WTC11 (cell line): ENCODE measurements around the gene TMTC1. TPM values are rescaled to one million over a fixed set of nuclear protein-coding genes. Genes with fewer than 3 reads are reported as not detected.
"Not testable (repeated sequence)": the region's sequence is repeated elsewhere in the genome, so short reads cannot be mapped to it uniquely, and the experiment has no call there.

ENCODE experiments used
- ATAC-seq: fragments of 200-7000 bp; cut with Tn5 transposase; 2 replicates; pipeline ENCODE4 v1.10.0; 2021; ENCODE audit warnings: mild to moderate bottlenecking, moderate library complexity
- CTCF ChIA-PET: fragments of 300-600 bp; sonication (Branson Sonifier 250); formaldehyde crosslinking; loops from one replicate; lab custom pipeline; 2021; ENCODE audit warnings: antibody characterized with exemption; lab: Charles Lee
- POLR2A ChIA-PET: fragments of 350-600 bp; sonication (Branson Sonifier 250); formaldehyde crosslinking; loops from one replicate; lab custom pipeline; 2021; ENCODE audit warnings: antibody characterized with exemption; lab: Charles Lee
- DNase-seq: peaks from one replicate; pipeline ENCODE4 v3.0.0; 2021; ENCODE audit warnings: low spot score
- H3K27ac Mint-ChIP-seq: 2 replicates; pipeline ENCODE4 v1.8.0; 2021; ENCODE audit warnings: mixed read lengths
- H3K27me3 Mint-ChIP-seq: 2 replicates; pipeline ENCODE4 v1.8.0; 2021; ENCODE audit warnings: low read depth, mild to moderate bottlenecking, moderate library complexity, mixed read lengths
- H3K36me3 Mint-ChIP-seq: 2 replicates; pipeline ENCODE4 v1.8.0; 2021; ENCODE audit warnings: mixed read lengths
- H3K4me1 Mint-ChIP-seq: 2 replicates; pipeline ENCODE4 v1.8.0; 2022; ENCODE audit warnings: mixed read lengths
- H3K4me3 Mint-ChIP-seq: 2 replicates; pipeline ENCODE4 v1.8.0; 2021; ENCODE audit warnings: mild to moderate bottlenecking, moderate library complexity, mixed read lengths
- H3K9me3 Mint-ChIP-seq: 2 replicates; pipeline ENCODE4 v1.8.0; 2021; ENCODE audit warnings: mixed read lengths
- AR ChIP-seq: fragments of 250-450 bp; sonication (Bioruptor Pico); IDR thresholded peaks from 2 replicates; pipeline ENCODE4 v1.9.0; 2021; ENCODE audit warnings: mild to moderate bottlenecking
- ATF1 ChIP-seq: sonication (generic); formaldehyde crosslinking; IDR thresholded peaks from 2 replicates; pipeline ENCODE4 v1.8.1; 2023; ENCODE audit warnings: mild to moderate bottlenecking, moderate library complexity, missing genetic modification reagents
- ATF6 ChIP-seq: sonication (generic); formaldehyde crosslinking; IDR thresholded peaks from 2 replicates; pipeline ENCODE4 v1.8.1; 2023; ENCODE audit warnings: mild to moderate bottlenecking, missing genetic modification reagents
- CBFB ChIP-seq: sonication (generic); formaldehyde crosslinking; IDR thresholded peaks from 2 replicates; pipeline ENCODE4 v1.8.1; 2022; ENCODE audit warnings: mild to moderate bottlenecking, low read depth, missing genetic modification reagents
- CDX4 ChIP-seq: fragments of 250-450 bp; sonication (Bioruptor Pico); IDR thresholded peaks from 2 replicates; pipeline ENCODE4 v1.9.0; 2021; ENCODE audit warnings: moderate library complexity, mild to moderate bottlenecking, inconsistent platforms, borderline replicate concordance
- CTCF ChIP-seq: fragments of 200-600 bp; IDR thresholded peaks from 2 replicates; pipeline ENCODE4 v1.8.0; 2022; ENCODE audit warnings: antibody characterized with exemption
- E2F4 ChIP-seq: sonication (generic); formaldehyde crosslinking; IDR thresholded peaks from 2 replicates; pipeline ENCODE4 v1.8.1; 2022; ENCODE audit warnings: low read depth, mild to moderate bottlenecking, moderate library complexity, missing genetic modification reagents, borderline replicate concordance
- ESRRA ChIP-seq: sonication (generic); formaldehyde crosslinking; IDR thresholded peaks from 2 replicates; pipeline ENCODE4 v1.8.1; 2022; ENCODE audit warnings: mild to moderate bottlenecking, missing genetic modification reagents, borderline replicate concordance
- PRDM15 ChIP-seq: sonication (generic); formaldehyde crosslinking; IDR thresholded peaks from 2 replicates; pipeline ENCODE4 v1.8.0; 2022; ENCODE audit warnings: missing genetic modification reagents
- USF1 ChIP-seq: sonication (generic); formaldehyde crosslinking; IDR thresholded peaks from 2 replicates; pipeline ENCODE4 v1.8.0; 2022; ENCODE audit warnings: mild to moderate bottlenecking, missing genetic modification reagents
- USF2 ChIP-seq: sonication (generic); formaldehyde crosslinking; IDR thresholded peaks from 2 replicates; pipeline ENCODE4 v1.8.1; 2023; ENCODE audit warnings: mild to moderate bottlenecking, missing genetic modification reagents, moderate library complexity
- ZNF263 ChIP-seq: sonication (generic); formaldehyde crosslinking; IDR thresholded peaks from 2 replicates; pipeline ENCODE4 v1.8.1; 2022; ENCODE audit warnings: low read depth, mild to moderate bottlenecking, moderate library complexity, missing genetic modification reagents
- ZNF671 ChIP-seq: fragments of 250-450 bp; sonication (Bioruptor Pico); IDR thresholded peaks from 2 replicates; pipeline ENCODE4 v1.8.0; 2021; ENCODE audit warnings: mild to moderate bottlenecking
- ZSCAN18 ChIP-seq: fragments of 250-450 bp; sonication (Bioruptor Pico); IDR thresholded peaks from 2 replicates; pipeline ENCODE4 v2.1.2; 2022; ENCODE audit warnings: mild to moderate bottlenecking, moderate library complexity
- total RNA-seq: library from RNA; stranded (reverse); gene quantifications from 3 replicates; pipeline ENCODE4 v1.2.3, GENCODE V29; 2021

The TMTC1 gene
- total RNA-seq, 1 experiment from 2014 or later = 17.3 TPM

GRCh38 chr12:29556363-29556762 lies 227.4 kb downstream of the TMTC1 start (continued):
- no peak for TF ChIP-seq ZNF671 (CRISPR knock-in tag)
- no peak for TF ChIP-seq USF1 (CRISPR knock-in tag)
- no peak for TF ChIP-seq ATF1
- no peak for TF ChIP-seq CDX4 (CRISPR knock-in tag)
- no peak for TF ChIP-seq E2F4 (CRISPR knock-in tag)
- TF ChIP-seq PRDM15 (CRISPR knock-in tag) = no peak

GRCh38 chr12:29555451-29555850 lies 228.3 kb downstream of the TMTC1 start:
- H3K4me3 Mint-ChIP-seq, POLR2A ChIA-PET, ATAC-seq, DNase-seq, H3K9me3 Mint-ChIP-seq, CTCF ChIA-PET, H3K27me3 Mint-ChIP-seq, H3K27ac Mint-ChIP-seq: not testable (repeated sequence)
- Mint-ChIP-seq H3K36me3 (peaks cover 13% of the 10 kb centered on the region), H3K4me1 (peaks cover 39% of the 10 kb centered on the region)

- no peak for ATAC-seq
- no peak overlapping the region for H3K27ac Mint-ChIP-seq
- peaks cover 12% of the 10 kb centered on the region for H3K9me3 Mint-ChIP-seq
- H3K4me1 Mint-ChIP-seq = peaks cover 20% of the 10 kb centered on the region
- no peak overlapping the region for H3K4me3 Mint-ChIP-seq
- no peak for DNase-seq
- ChIA-PET POLR2A (no interaction called here), CTCF (interaction anchor here (0.6 to 2.3 kb wide), 6 partner anchors 15 to 349 kb away, joined by 3 to 11 read pairs (median 4); no protein-coding TSS in a partner anchor)
- H3K27me3 Mint-ChIP-seq = no peaks in the 10 kb centered on the region
- peaks cover 13% of the 10 kb centered on the region for H3K36me3 Mint-ChIP-seq
- no peak for TF ChIP-seq ZNF263 (CRISPR knock-in tag)
- TF ChIP-seq ATF6 (CRISPR knock-in tag) = no peak
- TF ChIP-seq ZSCAN18 (CRISPR knock-in tag) = no peak
- no peak for TF ChIP-seq USF2 (CRISPR knock-in tag)
- no peak for TF ChIP-seq ATF1
- no peak for TF ChIP-seq ESRRA
- no peak for TF ChIP-seq AR (CRISPR knock-in tag)
- TF ChIP-seq CTCF = no peak
- TF ChIP-seq CBFB (CRISPR knock-in tag) = no peak
Observed at GRCh38 chr12:29552994-29553748, 230.6 kb downstream of the TMTC1 start.
